ENCODE data around the gene CACNA1D. TPM values are rescaled to one million over a fixed set of nuclear protein-coding genes. Genes with fewer than 3 reads are reported as not detected.

CACNA1D gene
- total RNA-seq, 1 donor from 2014 or later = 1.5 TPM

DNA sequence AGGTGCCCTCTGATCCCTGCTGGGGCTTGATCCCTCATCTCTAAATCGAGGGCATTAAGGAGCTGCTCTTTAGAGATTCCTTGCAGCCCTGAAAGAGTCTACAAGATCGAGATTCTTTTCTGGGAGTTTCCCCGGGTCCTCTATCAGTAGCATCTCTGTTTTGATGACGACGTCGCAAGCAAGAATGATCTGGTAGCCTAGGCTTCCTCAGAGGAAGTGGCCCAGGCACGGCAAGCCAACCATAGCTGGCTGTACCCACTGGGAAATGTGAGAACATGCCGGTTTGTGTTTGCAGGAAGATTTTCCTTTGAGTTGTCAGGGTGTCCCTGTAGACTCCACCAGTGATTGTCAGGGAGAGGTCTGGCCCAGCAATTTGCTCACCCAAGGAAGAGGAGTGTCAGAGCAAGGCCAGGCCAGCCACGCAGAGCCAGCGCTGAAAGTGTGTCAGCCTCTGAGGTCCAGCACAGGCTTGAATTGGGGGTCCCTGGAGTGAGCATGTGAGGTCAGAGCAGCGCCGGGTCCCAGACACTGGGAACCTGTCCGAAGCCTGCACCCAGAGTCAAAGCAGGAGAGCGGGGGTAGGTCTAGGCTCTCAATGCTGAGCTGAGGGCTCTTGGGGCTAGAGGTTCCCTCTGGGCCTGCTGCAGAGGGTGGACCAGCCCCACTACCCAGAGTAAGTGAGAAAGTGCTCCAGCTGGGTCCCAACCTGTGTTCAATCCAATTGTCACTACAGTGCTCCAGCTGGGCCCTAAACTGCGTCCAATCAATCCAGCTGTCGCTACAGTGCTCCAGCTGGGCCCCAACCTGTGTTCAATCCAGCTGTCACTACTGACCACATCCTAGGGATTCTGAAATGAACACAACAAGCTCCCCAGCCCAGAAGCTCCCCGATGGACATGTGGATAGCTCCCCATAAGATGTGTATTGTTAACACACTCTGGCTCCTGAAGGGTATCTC is 256.1 kb downstream of the CACNA1D start:
- DNase-seq (ENCODE audit: low read depth) = no peak

DNA sequence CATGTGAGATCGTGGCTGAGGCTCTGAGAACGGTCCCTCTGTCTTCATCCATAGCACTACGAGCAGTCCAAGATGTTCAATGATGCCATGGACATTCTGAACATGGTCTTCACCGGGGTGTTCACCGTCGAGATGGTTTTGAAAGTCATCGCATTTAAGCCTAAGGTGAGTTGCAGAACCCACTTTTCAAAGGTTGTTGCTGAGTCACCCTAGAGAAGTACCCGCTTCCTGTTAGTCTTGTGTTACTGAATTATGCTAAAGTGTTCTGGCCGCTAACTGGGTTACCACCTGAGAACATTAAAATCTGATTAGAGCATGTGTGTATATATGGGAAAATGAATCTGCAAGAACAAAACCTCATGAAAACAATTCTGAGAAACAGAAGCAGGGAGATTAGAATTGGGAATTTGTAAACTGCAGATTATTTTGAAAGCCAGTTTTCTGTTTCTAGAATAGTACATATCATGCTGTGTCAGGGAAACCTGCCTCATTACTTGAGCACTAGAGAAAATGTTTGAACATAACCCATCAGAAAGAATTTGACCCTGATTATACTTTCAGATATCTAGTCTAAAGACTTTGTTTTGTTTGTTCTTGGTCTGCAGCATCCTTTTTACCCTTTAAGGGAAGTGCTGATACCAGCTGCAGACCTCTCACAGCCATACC is 259.2 kb downstream of the CACNA1D start:
- no peak for DNase-seq (ENCODE audit: low read depth)

DNA sequence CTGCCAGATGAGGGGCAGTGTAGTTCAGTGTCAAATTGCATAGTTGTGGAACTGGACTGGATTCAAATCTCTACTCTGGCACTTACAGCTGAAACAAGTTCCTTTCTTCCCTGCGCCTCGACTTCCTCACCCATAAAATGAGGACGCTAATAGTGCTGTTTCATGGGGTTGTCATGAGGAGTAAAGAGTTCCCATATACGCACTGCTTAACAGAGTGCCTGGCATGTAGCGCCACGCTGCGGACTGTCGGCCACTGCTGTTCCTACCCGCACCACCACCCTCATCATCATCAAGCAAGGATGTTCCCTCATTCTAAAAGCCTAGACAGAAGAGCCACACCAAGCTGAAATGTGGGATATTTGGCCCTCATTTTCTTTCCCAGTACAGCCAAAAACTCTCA is 259.9 kb downstream of the CACNA1D start:
- no peak for DNase-seq (ENCODE audit: low read depth)

GRCh38 chr3:53758846-53759245 is 264.4 kb downstream of the CACNA1D start:
- DNase-seq (ENCODE audit: low read depth) = no peak

- no peak for DNase-seq (ENCODE audit: low read depth)
Measured at GRCh38 chr3:53763353-53763752, 268.9 kb downstream of the CACNA1D start.

- DNase-seq (ENCODE audit: low read depth) = no peak
Measured at GRCh38 chr3:53764026-53764775, 269.8 kb downstream of the CACNA1D start.

DNA sequence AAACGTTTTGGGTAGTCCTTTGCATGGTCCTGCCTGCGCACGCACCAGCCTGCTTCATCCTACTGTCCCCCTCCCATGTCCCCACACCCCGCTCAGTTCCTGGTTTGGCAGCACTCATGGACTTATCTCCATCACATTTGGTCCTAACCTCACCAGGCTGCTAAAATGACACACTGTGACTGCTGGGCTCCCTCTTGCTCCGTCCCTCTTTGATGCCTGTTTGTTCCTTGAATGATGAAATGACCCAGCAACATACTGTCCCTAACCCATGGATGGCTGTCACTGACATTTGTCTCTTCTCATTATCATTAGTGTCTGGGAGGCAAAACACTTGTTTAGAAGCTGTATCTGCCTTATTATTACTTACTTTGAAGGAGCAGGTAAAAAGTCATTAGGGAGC is 271.3 kb downstream of the CACNA1D start:
- no peak for DNase-seq (ENCODE audit: low read depth)

- DNase-seq (ENCODE audit: low read depth) = no peak
Measured at GRCh38 chr3:53766706-53767105, 272.3 kb downstream of the CACNA1D start.

GRCh38 chr3:53768478-53769459 is 274.4 kb downstream of the CACNA1D start:
- DNase-seq (ENCODE audit: low read depth) = no peak

- DNase-seq (ENCODE audit: low read depth) = no peak
Measured at GRCh38 chr3:53772562-53772961, 278.2 kb downstream of the CACNA1D start.

DNA sequence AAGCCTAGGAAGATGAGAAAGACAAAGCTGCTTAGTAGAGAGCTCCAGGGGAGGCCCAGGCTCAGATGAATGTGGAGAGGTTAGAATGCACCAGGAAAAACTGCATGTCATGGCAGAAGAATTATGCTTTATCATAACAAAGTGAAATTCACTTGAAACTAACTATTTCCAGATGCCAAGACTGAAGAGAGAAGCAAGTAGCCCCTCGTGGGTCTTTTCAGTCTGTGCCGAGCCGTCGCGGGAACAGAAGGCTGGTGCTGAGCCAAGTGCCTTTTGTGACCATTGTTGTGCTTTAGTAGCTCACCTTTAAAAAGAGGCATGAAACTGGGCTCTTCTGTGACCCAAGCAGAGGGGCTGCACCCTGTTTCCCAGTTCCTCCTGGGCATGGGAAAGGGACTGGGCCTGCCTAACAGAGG is 278.6 kb downstream of the CACNA1D start:
- no peak for DNase-seq (ENCODE audit: low read depth)

DNA sequence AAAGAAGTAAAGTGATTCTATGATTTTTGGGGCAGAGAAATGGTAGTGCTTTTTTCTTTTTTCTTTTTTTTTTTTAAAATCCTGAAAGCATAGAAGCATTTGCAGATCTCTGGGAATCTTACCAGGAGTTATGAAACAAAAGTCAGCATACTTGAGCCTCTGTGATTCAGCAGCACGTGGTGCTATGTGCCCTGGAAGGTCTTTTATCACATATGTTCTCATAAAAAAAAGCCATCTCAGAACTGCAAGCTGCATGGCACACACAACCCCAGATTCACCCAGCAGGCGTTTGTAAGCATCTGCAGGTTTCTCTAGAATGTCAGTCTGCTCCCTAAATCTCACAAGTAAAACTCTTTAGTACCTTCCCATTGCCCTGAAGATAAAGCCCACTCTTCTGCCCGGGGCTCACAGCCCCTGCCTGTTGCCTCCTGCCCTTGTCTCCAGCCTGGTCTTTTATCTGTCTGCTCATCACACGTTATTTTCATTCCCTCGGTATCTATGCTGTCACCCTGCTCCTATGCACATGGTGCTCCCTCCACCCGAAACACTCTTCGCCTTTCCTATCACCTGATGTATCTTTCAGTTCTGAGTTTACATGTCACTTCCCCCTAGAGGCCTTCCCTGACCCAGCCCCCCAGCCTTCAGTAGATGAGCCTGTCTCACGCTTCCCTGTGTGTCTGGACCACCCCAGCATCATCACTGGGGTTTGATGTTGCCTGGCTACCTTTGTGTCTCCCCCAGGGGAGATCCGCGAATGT is 279.4 kb downstream of the CACNA1D start:
- peak; percentile 11 for DNase-seq (ENCODE audit: low read depth)

- DNase-seq (ENCODE audit: low read depth) = no peak
Measured at GRCh38 chr3:53774414-53774813, 280.0 kb downstream of the CACNA1D start.

DNA sequence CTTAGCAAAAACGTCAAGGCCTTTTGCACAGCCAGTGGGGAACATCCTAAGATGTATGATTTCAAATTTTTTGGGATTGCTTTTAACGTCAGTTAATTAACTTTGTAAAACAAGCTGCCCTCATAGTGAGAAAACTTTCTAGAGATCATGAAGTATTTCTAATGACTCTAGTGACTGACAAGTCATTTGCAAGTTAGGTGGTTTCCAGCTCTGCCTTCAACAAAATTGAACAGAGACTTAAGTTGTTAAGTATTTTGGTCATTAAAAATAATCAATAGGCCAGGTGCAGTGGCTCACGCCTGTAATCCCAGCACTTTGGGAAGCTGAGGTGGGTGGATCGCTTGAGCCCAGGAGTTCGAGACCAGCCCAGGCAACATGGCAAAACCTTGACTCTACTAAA is 280.6 kb downstream of the CACNA1D start:
- DNase-seq (ENCODE audit: low read depth) = no peak

DNA sequence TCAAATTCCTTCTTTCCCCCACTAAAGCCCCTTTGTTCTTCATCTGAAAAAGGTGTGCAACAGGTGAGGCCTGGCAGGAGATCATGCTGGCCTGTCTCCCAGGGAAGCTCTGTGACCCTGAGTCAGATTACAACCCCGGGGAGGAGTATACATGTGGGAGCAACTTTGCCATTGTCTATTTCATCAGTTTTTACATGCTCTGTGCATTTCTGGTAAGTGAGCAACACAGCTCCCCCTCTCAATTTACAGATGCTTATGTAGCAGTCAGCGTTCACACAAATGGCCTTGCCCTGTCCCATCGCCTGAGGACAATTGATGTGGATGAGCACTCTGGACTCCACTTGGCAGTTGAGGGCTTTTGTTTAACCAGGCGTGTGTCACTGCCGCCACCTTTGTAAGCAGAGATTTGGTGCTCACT is 281.4 kb downstream of the CACNA1D start:
- DNase-seq (ENCODE audit: low read depth) = no peak

DNA sequence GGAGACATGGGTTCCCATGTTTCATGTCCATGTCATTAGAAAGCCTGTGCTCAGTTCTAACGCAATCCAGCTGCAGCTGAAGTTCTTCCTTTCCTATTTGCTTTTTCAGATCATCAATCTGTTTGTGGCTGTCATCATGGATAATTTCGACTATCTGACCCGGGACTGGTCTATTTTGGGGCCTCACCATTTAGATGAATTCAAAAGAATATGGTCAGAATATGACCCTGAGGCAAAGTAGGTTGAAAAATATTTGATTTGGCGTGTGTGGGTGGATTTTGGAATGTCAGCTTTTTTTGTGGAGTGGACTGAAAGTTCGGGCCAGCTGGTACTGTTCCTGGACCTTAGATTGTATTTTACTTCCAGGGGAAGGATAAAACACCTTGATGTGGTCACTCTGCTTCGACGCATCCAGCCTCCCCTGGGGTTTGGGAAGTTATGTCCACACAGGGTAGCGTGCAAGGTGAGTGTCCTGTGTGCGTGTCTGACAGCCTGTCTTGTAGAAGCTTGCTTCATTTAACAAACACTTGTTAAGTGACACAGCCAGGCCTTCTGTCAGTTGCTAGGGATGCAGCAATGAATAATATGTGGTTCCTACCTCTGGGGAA is 282.2 kb downstream of the CACNA1D start:
- DNase-seq (ENCODE audit: low read depth) = no peak

GRCh38 chr3:53777468-53777867 is 283.1 kb downstream of the CACNA1D start:
- no peak for DNase-seq (ENCODE audit: low read depth)

DNA sequence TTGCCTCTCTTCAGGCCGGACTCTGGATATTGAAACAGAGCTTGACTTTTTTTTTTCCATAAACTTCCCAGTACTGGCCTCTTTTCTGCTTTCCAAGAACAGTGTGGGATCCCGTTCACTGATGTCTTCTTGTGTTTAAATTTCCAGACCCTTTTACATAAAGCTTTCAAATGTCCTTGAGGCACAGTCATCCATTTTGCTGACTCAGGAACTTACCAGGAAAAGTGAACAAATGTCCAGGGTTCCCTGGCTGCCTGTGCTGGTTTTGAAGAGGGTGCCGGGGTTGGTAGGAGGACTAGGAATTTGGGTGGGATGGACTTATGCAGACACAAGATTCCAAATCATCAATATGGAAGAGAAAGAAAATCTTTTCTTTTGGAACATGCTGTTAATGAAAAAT is 283.7 kb downstream of the CACNA1D start:
- DNase-seq (ENCODE audit: low read depth) = no peak

DNA sequence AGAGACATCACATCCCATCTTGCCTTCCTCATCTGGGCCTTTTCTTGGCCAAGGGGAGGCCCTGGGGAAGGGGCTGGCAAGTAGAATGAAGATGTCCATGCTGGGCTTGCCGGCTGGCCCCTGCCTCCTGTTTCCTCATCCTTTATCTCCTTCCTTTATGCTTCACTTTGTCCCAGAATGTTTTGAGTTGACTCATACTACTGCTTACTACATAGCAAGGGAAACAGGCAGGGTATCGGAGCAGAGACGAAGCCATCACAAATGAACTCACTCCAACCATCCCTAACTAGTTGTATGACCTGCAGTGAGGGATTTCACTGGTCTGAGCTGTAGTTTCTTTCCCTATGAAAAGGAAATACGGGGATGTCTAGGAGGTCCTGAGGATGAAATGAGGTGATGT is 285.8 kb downstream of the CACNA1D start:
- DNase-seq (ENCODE audit: low read depth) = no peak

DNA sequence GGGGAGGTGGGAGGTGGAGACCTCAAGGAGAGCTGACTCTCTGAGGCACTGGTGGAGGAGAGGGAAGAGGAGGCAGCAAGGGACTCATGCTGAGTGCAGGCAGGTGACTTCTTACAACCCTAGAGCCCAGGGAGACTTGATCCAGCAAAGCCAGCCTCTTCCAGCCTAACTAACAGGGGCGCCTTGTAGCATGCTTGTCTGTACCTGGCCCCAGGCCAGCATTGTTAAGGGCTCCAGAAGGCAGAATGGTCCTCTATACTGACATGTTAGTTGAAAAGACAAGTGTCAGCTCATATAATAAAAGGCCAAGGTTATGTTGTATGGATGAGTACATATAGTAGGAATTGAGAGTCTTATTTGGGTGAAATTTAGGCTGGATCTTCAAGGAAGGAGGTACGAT is 286.4 kb downstream of the CACNA1D start:
- DNase-seq (ENCODE audit: low read depth) = no peak

Measured in renal cortical epithelial cell (primary cell).